ENCODE results near the gene PLEKHS1. TPM values are rescaled to one million over a fixed set of nuclear protein-coding genes. Genes with fewer than 3 reads are reported as not detected.

The PLEKHS1 gene
- total RNA-seq, 1 experiment from 2014 or later = 0.21 TPM

DNA sequence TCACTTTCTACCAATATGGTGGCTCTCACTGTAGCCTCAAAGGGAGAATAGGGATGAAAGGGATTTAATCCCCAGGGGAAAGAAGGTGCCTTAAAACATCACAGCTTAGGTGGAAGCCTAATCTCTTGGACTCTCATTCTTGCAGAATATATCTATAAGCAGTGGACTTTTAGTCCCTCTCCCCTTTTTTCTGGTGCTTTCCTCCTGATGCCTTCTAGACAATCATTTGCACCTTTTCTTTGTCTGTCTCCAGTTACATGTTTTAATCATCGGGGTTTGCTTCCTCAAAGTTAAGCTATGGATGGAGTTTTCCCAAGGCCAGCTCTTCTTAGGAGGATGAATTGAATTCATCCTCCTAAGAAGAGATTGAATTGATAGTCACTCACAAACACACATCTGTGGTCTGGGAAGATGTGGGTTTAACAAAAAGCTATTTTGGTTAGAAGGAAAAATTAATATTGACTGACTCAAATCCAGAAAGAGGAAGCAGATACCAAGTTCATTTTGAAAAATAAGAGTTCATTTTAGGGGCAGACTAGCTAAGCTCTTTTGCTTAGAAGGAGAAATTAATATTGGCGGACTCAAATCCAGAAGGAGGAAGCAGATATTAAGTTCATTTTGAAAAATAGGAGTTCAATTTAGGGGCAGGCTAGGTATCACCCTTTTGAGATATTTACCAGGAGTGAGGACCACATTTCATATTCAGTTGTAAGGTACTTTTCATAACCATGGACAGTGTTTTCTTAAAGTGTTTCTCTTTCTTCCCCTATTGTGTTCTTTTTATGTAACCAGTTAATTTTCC, 35.2 kb upstream of the PLEKHS1 start:
- ChIA-PET CTCF (interaction anchor here (0.7 kb wide), 1 partner anchor 154 kb away, joined by 4 read pairs; no protein-coding TSS in a partner anchor), POLR2A (interaction anchor here (0.6 kb wide), 2 partner anchors 327 to 789 kb away, joined by 3 to 7 read pairs; no protein-coding TSS in a partner anchor)
- Histone ChIP-seq H3K27me3 (ENCODE audit: control insufficient read depth, insufficient read depth, low read length) (no peaks in the 10 kb centered on the region), H3K9me3 (ENCODE audit: control insufficient read depth, insufficient read depth, low read depth, low read length) (no peaks in the 10 kb centered on the region), H3K27ac (ENCODE audit: low read length) (no peak overlapping the region), H3K4me3 (ENCODE audit: low read depth in 2 of 2, low read length in 2 of 2) (no peak overlapping the region), H3K36me3 (ENCODE audit: control insufficient read depth, insufficient read depth, low read length) (no peaks in the 10 kb centered on the region), H3K4me1 (ENCODE audit: control insufficient read depth, insufficient read depth, low read length) (no peaks in the 10 kb centered on the region)
- ATAC-seq (no peak), DNase-seq (ENCODE audit: low read depth, low spot score) (no peak)
- TF ChIP-seq POLR2AphosphoS5 (IDR thresholded peaks at IDR 0.05; ENCODE audit: low read depth, low read length) (no peak), TCF7L2 (IDR thresholded peaks at IDR 0.05; ENCODE audit: low read depth, low read length) (no peak), SIN3A (IDR thresholded peaks at IDR 0.05; ENCODE audit: borderline replicate concordance, insufficient read depth, low read depth, low read length) (no peak), REST (IDR thresholded peaks at IDR 0.05; ENCODE audit: insufficient read depth in 1 of 2, low read depth in 2 of 2, low read length in 1 of 2) (peak in 1 of 2 experiments; percentile 53; a peak in 1 of 4 replicates)
- TF ChIP-seq, protein P1, sequence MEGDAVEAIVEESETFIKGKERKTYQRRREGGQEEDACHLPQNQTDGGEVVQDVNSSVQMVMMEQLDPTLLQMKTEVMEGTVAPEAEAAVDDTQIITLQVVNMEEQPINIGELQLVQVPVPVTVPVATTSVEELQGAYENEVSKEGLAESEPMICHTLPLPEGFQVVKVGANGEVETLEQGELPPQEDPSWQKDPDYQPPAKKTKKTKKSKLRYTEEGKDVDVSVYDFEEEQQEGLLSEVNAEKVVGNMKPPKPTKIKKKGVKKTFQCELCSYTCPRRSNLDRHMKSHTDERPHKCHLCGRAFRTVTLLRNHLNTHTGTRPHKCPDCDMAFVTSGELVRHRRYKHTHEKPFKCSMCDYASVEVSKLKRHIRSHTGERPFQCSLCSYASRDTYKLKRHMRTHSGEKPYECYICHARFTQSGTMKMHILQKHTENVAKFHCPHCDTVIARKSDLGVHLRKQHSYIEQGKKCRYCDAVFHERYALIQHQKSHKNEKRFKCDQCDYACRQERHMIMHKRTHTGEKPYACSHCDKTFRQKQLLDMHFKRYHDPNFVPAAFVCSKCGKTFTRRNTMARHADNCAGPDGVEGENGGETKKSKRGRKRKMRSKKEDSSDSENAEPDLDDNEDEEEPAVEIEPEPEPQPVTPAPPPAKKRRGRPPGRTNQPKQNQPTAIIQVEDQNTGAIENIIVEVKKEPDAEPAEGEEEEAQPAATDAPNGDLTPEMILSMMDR (IDR thresholded peaks at IDR 0.05) = no peak
- intact Hi-C loops (cut with micrococcal nuclease; ENCODE audit: unreplicated experiment) (no loop called here), in situ Hi-C loops (cut with HindIII; ENCODE audit: low pct_unique_long_range_greater_than_20kb, low sequenced_read_pairs) (no loop called here)
- no TSS peak for BruUV-seq (replicated peaks)

DNA sequence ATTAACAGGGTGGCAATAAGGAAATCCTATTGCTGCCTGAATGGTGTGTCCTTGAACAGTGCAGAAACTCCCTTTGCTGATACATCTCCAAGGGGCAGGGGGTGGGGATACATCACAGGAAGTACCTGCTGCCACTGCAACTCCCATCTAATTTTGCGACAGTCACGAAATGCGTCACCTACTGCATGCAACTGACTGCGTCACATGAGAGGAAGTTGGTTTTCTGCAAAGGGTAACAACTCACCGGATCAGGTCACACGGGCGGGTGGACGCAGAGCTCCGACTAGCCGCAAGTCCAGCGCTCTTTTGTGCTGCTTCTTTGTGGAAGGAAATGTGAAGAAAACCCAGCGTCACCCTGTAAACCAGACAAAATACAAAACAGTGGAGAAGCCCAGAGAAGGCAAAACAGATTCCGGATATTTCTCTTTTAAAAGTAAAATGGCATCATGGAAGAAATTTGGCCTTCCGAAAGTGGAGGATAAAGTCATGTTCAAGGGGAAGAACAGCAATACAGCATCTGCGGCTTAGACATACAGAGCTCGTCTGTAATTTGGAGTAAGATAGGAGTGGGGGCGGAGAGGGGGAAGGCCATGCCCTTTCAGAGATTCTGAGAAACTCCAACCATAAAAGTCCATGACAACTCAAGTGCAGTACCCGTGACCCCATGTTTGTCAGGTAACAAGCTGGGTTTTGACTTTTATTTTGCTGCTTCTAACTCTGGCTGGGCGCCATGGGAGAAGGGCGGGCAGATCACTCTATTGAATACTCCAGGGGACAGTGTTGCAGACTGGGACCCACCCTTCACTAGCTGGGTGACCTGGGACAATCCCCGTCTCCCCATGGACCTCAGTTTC, 32.3 kb upstream of the PLEKHS1 start:
- in situ Hi-C loops (cut with HindIII; ENCODE audit: low pct_unique_long_range_greater_than_20kb, low sequenced_read_pairs) (no loop called here), intact Hi-C loops (cut with micrococcal nuclease; ENCODE audit: unreplicated experiment) (no loop called here)
- no peak for DNase-seq (ENCODE audit: low read depth, low spot score)
- Histone ChIP-seq H3K27ac (ENCODE audit: low read length) (no peak overlapping the region), H3K4me3 (ENCODE audit: low read depth in 2 of 2, low read length in 2 of 2) (no peak overlapping the region), H3K4me1 (ENCODE audit: control insufficient read depth, insufficient read depth, low read length) (no peaks in the 10 kb centered on the region), H3K9me3 (ENCODE audit: control insufficient read depth, insufficient read depth, low read depth, low read length) (no peaks in the 10 kb centered on the region), H3K36me3 (ENCODE audit: control insufficient read depth, insufficient read depth, low read length) (no peaks in the 10 kb centered on the region; the same call in 1 of the 2 replicates), H3K27me3 (ENCODE audit: control insufficient read depth, insufficient read depth, low read length) (no peaks in the 10 kb centered on the region)
- CTCF ChIA-PET = interaction anchor here (0.7 kb wide), 1 partner anchor 384 kb away, joined by 3 read pairs; no protein-coding TSS in a partner anchor
- no TSS peak for BruUV-seq (replicated peaks)
- no peak for ATAC-seq
- POLR2A ChIA-PET = no interaction called here
- TF ChIP-seq REST (IDR thresholded peaks at IDR 0.05; ENCODE audit: insufficient read depth in 1 of 2, low read depth in 2 of 2, low read length in 1 of 2) (no peak), POLR2AphosphoS5 (IDR thresholded peaks at IDR 0.05; ENCODE audit: low read depth, low read length) (no peak), SIN3A (IDR thresholded peaks at IDR 0.05; ENCODE audit: borderline replicate concordance, insufficient read depth, low read depth, low read length) (no peak), TCF7L2 (IDR thresholded peaks at IDR 0.05; ENCODE audit: low read depth, low read length) (no peak)
- TF ChIP-seq, protein P1 (IDR thresholded peaks at IDR 0.05) = no peak

Data from Panc1 (cell line).